ENCODE results near the gene ZBTB47. TPM values are rescaled to one million over a fixed set of nuclear protein-coding genes. Genes with fewer than 3 reads are reported as not detected.
A peak's percentile ranks its signal among the peaks of the same experiment; 100 is the strongest.

Gene ZBTB47
- total and polyA plus RNA-seq, 2 experiments from 2014 or later: 0.48 to 2.8 TPM

DNA sequence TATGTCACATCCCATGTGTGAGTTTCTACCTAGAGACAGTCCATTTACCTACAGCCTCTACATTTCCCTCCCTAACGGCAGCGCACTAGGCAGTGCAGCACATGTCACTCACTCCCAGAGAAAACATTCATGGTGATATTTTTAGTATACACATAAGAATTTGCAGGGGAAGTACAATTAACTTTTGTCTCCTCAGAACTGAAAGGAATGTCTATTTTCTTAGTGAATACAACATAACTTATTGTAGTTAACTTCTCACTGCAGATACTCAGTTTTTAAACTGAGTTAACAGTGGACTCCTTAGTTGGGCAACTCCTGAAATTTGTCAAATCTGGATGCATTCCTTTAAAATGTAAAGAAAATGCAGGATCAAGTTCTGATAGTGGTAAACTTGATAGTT, 4.5 kb upstream of the ZBTB47 start:
- H3K9me2 ChIP-seq (ENCODE audit: insufficient read depth): no peaks in the 10 kb centered on the region
- peaks cover 20% of the 10 kb centered on the region for H3K36me3 ChIP-seq (ENCODE audit: insufficient read depth)
- Mint-ChIP-seq H3K27ac (no peak overlapping the region), H3K27me3 (ENCODE audit: insufficient read depth, low read depth, poor library complexity) (peaks cover 11% of the 10 kb centered on the region), H3K9me3 (no peaks in the 10 kb centered on the region; the same call in 2 of the 3 replicates), H3K36me3 (ENCODE audit: low read depth) (peaks cover 47% of the 10 kb centered on the region), H3K4me1 (peaks cover 46% of the 10 kb centered on the region), H3K4me3 (no peak overlapping the region)
- no peak overlapping the region for H3K4me3 ChIP-seq
- TF ChIP-seq, protein P1, sequence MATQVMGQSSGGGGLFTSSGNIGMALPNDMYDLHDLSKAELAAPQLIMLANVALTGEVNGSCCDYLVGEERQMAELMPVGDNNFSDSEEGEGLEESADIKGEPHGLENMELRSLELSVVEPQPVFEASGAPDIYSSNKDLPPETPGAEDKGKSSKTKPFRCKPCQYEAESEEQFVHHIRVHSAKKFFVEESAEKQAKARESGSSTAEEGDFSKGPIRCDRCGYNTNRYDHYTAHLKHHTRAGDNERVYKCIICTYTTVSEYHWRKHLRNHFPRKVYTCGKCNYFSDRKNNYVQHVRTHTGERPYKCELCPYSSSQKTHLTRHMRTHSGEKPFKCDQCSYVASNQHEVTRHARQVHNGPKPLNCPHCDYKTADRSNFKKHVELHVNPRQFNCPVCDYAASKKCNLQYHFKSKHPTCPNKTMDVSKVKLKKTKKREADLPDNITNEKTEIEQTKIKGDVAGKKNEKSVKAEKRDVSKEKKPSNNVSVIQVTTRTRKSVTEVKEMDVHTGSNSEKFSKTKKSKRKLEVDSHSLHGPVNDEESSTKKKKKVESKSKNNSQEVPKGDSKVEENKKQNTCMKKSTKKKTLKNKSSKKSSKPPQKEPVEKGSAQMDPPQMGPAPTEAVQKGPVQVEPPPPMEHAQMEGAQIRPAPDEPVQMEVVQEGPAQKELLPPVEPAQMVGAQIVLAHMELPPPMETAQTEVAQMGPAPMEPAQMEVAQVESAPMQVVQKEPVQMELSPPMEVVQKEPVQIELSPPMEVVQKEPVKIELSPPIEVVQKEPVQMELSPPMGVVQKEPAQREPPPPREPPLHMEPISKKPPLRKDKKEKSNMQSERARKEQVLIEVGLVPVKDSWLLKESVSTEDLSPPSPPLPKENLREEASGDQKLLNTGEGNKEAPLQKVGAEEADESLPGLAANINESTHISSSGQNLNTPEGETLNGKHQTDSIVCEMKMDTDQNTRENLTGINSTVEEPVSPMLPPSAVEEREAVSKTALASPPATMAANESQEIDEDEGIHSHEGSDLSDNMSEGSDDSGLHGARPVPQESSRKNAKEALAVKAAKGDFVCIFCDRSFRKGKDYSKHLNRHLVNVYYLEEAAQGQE (IDR thresholded peaks at IDR 0.05; ENCODE audit: unreplicated experiment): no peak
- no peak for TF ChIP-seq ZNF331 (CRISPR knock-in tag; IDR thresholded peaks at IDR 0.05; ENCODE audit: low read depth)
- no peak for TF ChIP-seq CREB1 (CRISPR knock-in tag; IDR thresholded peaks at IDR 0.05; ENCODE audit: low read depth)
- TF ChIP-seq, protein P2, sequence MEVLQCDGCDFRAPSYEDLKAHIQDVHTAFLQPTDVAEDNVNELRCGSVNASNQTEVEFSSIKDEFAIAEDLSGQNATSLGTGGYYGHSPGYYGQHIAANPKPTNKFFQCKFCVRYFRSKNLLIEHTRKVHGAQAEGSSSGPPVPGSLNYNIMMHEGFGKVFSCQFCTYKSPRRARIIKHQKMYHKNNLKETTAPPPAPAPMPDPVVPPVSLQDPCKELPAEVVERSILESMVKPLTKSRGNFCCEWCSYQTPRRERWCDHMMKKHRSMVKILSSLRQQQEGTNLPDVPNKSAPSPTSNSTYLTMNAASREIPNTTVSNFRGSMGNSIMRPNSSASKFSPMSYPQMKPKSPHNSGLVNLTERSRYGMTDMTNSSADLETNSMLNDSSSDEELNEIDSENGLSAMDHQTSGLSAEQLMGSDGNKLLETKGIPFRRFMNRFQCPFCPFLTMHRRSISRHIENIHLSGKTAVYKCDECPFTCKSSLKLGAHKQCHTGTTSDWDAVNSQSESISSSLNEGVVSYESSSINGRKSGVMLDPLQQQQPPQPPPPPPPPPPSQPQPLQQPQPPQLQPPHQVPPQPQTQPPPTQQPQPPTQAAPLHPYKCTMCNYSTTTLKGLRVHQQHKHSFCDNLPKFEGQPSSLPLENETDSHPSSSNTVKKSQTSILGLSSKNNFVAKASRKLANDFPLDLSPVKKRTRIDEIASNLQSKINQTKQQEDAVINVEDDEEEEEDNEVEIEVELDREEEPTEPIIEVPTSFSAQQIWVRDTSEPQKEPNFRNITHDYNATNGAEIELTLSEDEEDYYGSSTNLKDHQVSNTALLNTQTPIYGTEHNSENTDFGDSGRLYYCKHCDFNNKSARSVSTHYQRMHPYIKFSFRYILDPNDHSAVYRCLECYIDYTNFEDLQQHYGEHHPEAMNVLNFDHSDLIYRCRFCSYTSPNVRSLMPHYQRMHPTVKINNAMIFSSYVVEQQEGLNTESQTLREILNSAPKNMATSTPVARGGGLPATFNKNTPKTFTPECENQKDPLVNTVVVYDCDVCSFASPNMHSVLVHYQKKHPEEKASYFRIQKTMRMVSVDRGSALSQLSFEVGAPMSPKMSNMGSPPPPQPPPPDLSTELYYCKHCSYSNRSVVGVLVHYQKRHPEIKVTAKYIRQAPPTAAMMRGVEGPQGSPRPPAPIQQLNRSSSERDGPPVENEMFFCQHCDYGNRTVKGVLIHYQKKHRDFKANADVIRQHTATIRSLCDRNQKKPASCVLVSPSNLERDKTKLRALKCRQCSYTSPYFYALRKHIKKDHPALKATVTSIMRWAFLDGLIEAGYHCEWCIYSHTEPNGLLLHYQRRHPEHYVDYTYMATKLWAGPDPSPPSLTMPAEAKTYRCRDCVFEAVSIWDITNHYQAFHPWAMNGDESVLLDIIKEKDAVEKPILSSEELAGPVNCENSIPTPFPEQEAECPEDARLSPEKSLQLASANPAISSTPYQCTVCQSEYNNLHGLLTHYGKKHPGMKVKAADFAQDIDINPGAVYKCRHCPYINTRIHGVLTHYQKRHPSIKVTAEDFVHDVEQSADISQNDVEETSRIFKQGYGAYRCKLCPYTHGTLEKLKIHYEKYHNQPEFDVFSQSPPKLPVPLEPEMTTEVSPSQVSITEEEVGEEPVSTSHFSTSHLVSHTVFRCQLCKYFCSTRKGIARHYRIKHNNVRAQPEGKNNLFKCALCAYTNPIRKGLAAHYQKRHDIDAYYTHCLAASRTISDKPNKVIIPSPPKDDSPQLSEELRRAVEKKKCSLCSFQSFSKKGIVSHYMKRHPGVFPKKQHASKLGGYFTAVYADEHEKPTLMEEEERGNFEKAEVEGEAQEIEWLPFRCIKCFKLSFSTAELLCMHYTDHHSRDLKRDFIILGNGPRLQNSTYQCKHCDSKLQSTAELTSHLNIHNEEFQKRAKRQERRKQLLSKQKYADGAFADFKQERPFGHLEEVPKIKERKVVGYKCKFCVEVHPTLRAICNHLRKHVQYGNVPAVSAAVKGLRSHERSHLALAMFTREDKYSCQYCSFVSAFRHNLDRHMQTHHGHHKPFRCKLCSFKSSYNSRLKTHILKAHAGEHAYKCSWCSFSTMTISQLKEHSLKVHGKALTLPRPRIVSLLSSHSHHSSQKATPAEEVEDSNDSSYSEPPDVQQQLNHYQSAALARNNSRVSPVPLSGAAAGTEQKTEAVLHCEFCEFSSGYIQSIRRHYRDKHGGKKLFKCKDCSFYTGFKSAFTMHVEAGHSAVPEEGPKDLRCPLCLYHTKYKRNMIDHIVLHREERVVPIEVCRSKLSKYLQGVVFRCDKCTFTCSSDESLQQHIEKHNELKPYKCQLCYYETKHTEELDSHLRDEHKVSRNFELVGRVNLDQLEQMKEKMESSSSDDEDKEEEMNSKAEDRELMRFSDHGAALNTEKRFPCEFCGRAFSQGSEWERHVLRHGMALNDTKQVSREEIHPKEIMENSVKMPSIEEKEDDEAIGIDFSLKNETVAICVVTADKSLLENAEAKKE (CRISPR knock-in tag; IDR thresholded peaks at IDR 0.05): no peak
- no peak for TF ChIP-seq STAT1 (IDR thresholded peaks at IDR 0.05; ENCODE audit: unreplicated experiment)
- TF ChIP-seq POLR2AphosphoS5 (IDR thresholded peaks at IDR 0.05; ENCODE audit: low read depth): no peak
- TF ChIP-seq ZNF114 (CRISPR knock-in tag; IDR thresholded peaks at IDR 0.05): no peak
- TF ChIP-seq EZH2phosphoT487 (IDR thresholded peaks at IDR 0.05; ENCODE audit: unreplicated experiment): no peak
- TF ChIP-seq, protein P3, sequence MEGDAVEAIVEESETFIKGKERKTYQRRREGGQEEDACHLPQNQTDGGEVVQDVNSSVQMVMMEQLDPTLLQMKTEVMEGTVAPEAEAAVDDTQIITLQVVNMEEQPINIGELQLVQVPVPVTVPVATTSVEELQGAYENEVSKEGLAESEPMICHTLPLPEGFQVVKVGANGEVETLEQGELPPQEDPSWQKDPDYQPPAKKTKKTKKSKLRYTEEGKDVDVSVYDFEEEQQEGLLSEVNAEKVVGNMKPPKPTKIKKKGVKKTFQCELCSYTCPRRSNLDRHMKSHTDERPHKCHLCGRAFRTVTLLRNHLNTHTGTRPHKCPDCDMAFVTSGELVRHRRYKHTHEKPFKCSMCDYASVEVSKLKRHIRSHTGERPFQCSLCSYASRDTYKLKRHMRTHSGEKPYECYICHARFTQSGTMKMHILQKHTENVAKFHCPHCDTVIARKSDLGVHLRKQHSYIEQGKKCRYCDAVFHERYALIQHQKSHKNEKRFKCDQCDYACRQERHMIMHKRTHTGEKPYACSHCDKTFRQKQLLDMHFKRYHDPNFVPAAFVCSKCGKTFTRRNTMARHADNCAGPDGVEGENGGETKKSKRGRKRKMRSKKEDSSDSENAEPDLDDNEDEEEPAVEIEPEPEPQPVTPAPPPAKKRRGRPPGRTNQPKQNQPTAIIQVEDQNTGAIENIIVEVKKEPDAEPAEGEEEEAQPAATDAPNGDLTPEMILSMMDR (conservative IDR thresholded peaks at IDR 0.05; ENCODE audit: low read depth in 2 of 2): no peak
- no peak for TF ChIP-seq EZH2 (IDR thresholded peaks at IDR 0.05; ENCODE audit: low read depth, unreplicated experiment)
- TF ChIP-seq, protein P4, sequence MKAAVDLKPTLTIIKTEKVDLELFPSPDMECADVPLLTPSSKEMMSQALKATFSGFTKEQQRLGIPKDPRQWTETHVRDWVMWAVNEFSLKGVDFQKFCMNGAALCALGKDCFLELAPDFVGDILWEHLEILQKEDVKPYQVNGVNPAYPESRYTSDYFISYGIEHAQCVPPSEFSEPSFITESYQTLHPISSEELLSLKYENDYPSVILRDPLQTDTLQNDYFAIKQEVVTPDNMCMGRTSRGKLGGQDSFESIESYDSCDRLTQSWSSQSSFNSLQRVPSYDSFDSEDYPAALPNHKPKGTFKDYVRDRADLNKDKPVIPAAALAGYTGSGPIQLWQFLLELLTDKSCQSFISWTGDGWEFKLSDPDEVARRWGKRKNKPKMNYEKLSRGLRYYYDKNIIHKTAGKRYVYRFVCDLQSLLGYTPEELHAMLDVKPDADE (IDR thresholded peaks at IDR 0.05): no peak
- TF ChIP-seq NANOG (IDR thresholded peaks at IDR 0.05; ENCODE audit: borderline replicate concordance): no peak
- TF ChIP-seq JUNB (IDR thresholded peaks at IDR 0.05; ENCODE audit: unreplicated experiment): no peak
- H3K4me2 ChIP-seq: no peak overlapping the region
- peak overlapping the region; percentile 59; the same call in 1 of the 2 replicates for H3K27ac ChIP-seq (ENCODE audit: low read depth)
- H3F3A ChIP-seq (replicated peaks; ENCODE audit: low read depth): no peaks in the 10 kb centered on the region
- H3K79me2 ChIP-seq (replicated peaks; ENCODE audit: insufficient read depth): no peaks in the 10 kb centered on the region
- ATAC-seq (no peak), DNase-seq (ENCODE audit: low spot score) (no peak)
- no peaks in the 10 kb centered on the region for H3K27me3 ChIP-seq (ENCODE audit: insufficient read depth)
- H2AFZ ChIP-seq: no peak overlapping the region
- no peaks in the 10 kb centered on the region; the same call in 1 of the 2 replicates for H4K20me1 ChIP-seq (replicated peaks; ENCODE audit: insufficient read depth)
- peaks cover 24% of the 10 kb centered on the region; the same call in 1 of the 2 replicates for H3K4me1 ChIP-seq (ENCODE audit: insufficient read depth)
